Mucosa of descending colon (tissue), 3 donors: ENCODE measurements around the gene EEF1A2. TPM values are rescaled to one million over a fixed set of nuclear protein-coding genes. Genes with fewer than 3 reads are reported as not detected.
A peak's percentile ranks its signal among the peaks of the same experiment; 100 is the strongest.

Experiments used
- ATAC-seq: fragments of 200-7000 bp; cut with Tn5 transposase; one replicate; pipeline ENCODE4 v1.9.1; 2020; ENCODE audit warnings: mild to moderate bottlenecking, moderate library complexity
- DNase-seq, 3 donors: peaks; one replicate each; pipeline ENCODE4 v3.0.0-alpha.2; 2020
- H3K36me3 ChIP-seq: fragments of 200-600 bp; one replicate; pipeline ENCODE4 v1.8.0; 2021; ENCODE audit warnings: low read depth, mild to moderate bottlenecking
- H3K4me1 ChIP-seq: fragments of 200-600 bp; one replicate; pipeline ENCODE4 v1.8.0; 2021; ENCODE audit warnings: low read depth, mild to moderate bottlenecking
- H3K4me3 ChIP-seq: fragments of 200-600 bp; one replicate; pipeline ENCODE4 v1.8.0; 2021; ENCODE audit warnings: mild to moderate bottlenecking
- H3K9me3 ChIP-seq: fragments of 200-600 bp; one replicate; pipeline ENCODE4 v1.8.0; 2021; ENCODE audit warnings: mild to moderate bottlenecking
- CTCF ChIP-seq: fragments of 200-600 bp; IDR thresholded peaks from one replicate; pipeline ENCODE4 v1.8.0; 2022; ENCODE audit warnings: antibody characterized with exemption, mild to moderate bottlenecking
- intact Hi-C, 2 donors: fragments of 100-400 bp; cut with DNase I in 1 of 2; cut with micrococcal nuclease in 1 of 2; formaldehyde crosslinking; loops; one replicate each; pipeline versions ENCODE4 v1.11.0 to v1.11.1; 2022; cut with DNase I, micrococcal nuclease
- total RNA-seq, 3 donors: library from RNA; stranded (reverse); fragmentation: NEBNext Ultra II Directional in 2 of 3; extraction: Animal tissue kit (Norgen Biotek cat#: 25700) in 2 of 3; gene quantifications; one replicate each; pipeline versions ENCODE4 v1.2.1 to v1.2.4, GENCODE V29; 2021 to 2023
- donor health status: DM: no; HTN: no; CAD: no; lungs with moderate emphysema.
- donor health status: DM: no; HTN: no; CAD: no.
- donor health status: DM: no; HTN: yes; CAD: no.

Gene EEF1A2
- total RNA-seq, 3 donors from 2014 or later: 1.3 to 15.0 (median 2.7) TPM

- DNase-seq (no peak), ATAC-seq (no peak)
- intact Hi-C loops: loop anchor here (5.0 kb wide), 1 partner anchor 433 kb away; no protein-coding TSS in a partner anchor
- no peak for TF ChIP-seq CTCF
- Histone ChIP-seq H3K36me3 (no peaks in the 10 kb centered on the region), H3K9me3 (no peaks in the 10 kb centered on the region), H3K4me1 (peaks cover 35% of the 10 kb centered on the region), H3K4me3 (no peak overlapping the region)
These were observed 40.2 kb upstream of the EEF1A2 start for GRCh38 chr20:63539092-63539430.

GRCh38 chr20:63538204-63539091 lies 39.6 kb upstream of the EEF1A2 start:
- H3K4me3 ChIP-seq: no peak overlapping the region
- DNase-seq (peak; percentile 94 to 96 (median 94)), ATAC-seq (peak; percentile 39)
- H3K36me3 ChIP-seq: no peaks in the 10 kb centered on the region
- no peaks in the 10 kb centered on the region for H3K9me3 ChIP-seq
- TF ChIP-seq CTCF: no peak
- intact Hi-C loops: loop anchor here (5.0 kb wide), 1 partner anchor 434 kb away; no protein-coding TSS in a partner anchor
- peaks cover 38% of the 10 kb centered on the region for H3K4me1 ChIP-seq

DNA sequence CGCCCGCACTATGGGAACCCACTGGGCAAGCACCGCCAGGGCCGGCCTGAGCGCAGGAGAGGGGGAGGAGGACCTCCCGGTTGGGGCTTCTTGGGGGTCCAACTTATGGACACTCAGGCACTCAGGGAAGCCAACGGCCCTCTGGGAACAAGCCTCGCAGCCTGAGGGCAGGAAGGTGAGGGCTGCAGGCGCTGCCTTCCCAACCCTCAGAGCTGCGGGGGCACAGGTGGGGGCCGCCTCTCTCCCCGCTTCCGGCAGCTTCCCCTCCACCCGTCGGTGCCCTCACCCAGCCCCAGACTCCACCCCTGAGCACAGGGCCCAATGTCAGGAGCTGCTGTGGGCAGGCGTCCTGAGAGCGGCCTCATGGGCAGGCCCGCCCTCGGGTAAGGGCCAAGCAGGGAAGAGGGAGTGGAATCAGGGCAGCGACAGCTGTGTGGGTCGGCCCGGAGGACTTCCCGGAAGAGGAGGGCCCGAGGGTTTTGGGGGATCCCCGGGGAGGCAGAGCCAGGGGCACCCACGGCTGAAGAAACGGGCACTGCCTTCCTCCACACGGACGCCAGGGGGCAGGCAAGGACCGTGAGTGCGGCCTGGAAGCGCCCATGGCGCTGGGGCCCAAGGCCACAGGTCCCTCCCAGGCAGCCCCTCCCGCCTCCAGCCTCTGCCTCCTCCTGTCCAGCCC lies 38.8 kb upstream of the EEF1A2 start:
- peak; percentile 95 for TF ChIP-seq CTCF
- Histone ChIP-seq H3K4me1 (peaks cover 38% of the 10 kb centered on the region), H3K9me3 (no peaks in the 10 kb centered on the region), H3K36me3 (no peaks in the 10 kb centered on the region), H3K4me3 (no peak overlapping the region)
- intact Hi-C loops: loop anchor here (5.0 kb wide), 1 partner anchor 435 kb away; no protein-coding TSS in a partner anchor
- DNase-seq (peak; percentile 96 to 98 (median 98)), ATAC-seq (peak; percentile 74)

GRCh38 chr20:63536997-63537524 lies 38.2 kb upstream of the EEF1A2 start, which contains the start of gene PTK6:
PTK6 (minus strand) TSS chr20:63537376; CDS start chr20:63537314, 62 bp downstream.
- DNase-seq (peak; percentile 88 to 92 (median 90)), ATAC-seq (peak; percentile 61)
- Histone ChIP-seq H3K9me3 (no peaks in the 10 kb centered on the region), H3K36me3 (no peaks in the 10 kb centered on the region), H3K4me3 (peak within 1 kb of the TSS; percentile 42), H3K4me1 (peaks cover 38% of the 10 kb centered on the region)
- intact Hi-C loops: loop anchor here (5.0 kb wide), 1 partner anchor 435 kb away; no protein-coding TSS in a partner anchor
- TF ChIP-seq CTCF: no peak

- Histone ChIP-seq H3K9me3 (no peaks in the 10 kb centered on the region), H3K36me3 (no peaks in the 10 kb centered on the region), H3K4me3 (peak overlapping the region; percentile 42), H3K4me1 (peaks cover 43% of the 10 kb centered on the region)
- no peak for TF ChIP-seq CTCF
- peak; percentile 58 to 71 (median 70) for DNase-seq
- no peak for ATAC-seq
- intact Hi-C loops: loop anchor here (5.0 kb wide), 1 partner anchor 436 kb away; no protein-coding TSS in a partner anchor
These were observed 37.5 kb upstream of the EEF1A2 start for GRCh38 chr20:63536241-63536977.
